ENCODE measurements around the gene LYPD8.

DNA sequence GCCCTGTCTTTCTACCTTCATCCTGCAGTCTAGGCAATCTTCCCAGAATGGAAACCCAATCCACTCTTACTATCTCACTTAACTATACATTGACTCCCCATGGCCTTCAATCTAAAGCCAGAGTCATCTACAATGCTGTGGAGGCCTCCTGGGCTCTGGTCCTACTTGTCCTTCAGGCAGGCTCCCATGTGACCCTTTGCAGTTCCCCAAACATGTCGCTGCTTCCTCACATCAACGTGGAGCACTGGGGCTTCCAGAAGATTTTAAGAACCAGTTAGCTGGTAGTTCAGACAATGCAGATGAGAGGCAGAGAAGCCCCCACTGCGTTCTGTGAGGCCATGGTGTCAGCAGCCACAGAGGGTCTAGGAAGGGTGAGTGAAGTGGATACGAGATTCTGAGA lies 18.6 kb downstream of the LYPD8 start:
- TF ChIP-seq, protein P1, sequence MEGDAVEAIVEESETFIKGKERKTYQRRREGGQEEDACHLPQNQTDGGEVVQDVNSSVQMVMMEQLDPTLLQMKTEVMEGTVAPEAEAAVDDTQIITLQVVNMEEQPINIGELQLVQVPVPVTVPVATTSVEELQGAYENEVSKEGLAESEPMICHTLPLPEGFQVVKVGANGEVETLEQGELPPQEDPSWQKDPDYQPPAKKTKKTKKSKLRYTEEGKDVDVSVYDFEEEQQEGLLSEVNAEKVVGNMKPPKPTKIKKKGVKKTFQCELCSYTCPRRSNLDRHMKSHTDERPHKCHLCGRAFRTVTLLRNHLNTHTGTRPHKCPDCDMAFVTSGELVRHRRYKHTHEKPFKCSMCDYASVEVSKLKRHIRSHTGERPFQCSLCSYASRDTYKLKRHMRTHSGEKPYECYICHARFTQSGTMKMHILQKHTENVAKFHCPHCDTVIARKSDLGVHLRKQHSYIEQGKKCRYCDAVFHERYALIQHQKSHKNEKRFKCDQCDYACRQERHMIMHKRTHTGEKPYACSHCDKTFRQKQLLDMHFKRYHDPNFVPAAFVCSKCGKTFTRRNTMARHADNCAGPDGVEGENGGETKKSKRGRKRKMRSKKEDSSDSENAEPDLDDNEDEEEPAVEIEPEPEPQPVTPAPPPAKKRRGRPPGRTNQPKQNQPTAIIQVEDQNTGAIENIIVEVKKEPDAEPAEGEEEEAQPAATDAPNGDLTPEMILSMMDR (IDR thresholded peaks at IDR 0.05) = no peak
- no peak for TF ChIP-seq POLR2AphosphoS5 (IDR thresholded peaks at IDR 0.05)
